T-helper 1 cell treated with Interleukin-12 subunit alpha and Interleukin-12 subunit beta and Interleukin-4 antibody, amounts not matched to agents 30 ng/mL and 1 ng/mL, for 36 hours (primary cell): ENCODE measurements around the gene RNF152. TPM values are rescaled to one million over a fixed set of nuclear protein-coding genes. Genes with fewer than 3 reads are reported as not detected.

ENCODE experiments used
- intact Hi-C: fragments of 100-400 bp; cut with micrococcal nuclease; formaldehyde crosslinking; loops from one replicate; pipeline ENCODE4 v1.15.1; 2024
- total RNA-seq: library from RNA; stranded (reverse); gene quantifications from 2 replicates; pipeline ENCODE4 v1.2.3, GENCODE V29; 2022

The RNF152 gene, protein sequence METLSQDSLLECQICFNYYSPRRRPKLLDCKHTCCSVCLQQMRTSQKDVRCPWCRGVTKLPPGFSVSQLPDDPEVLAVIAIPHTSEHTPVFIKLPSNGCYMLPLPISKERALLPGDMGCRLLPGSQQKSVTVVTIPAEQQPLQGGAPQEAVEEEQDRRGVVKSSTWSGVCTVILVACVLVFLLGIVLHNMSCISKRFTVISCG
- 0.05 and 0.10 TPM in 2 replicates for total RNA-seq

DNA sequence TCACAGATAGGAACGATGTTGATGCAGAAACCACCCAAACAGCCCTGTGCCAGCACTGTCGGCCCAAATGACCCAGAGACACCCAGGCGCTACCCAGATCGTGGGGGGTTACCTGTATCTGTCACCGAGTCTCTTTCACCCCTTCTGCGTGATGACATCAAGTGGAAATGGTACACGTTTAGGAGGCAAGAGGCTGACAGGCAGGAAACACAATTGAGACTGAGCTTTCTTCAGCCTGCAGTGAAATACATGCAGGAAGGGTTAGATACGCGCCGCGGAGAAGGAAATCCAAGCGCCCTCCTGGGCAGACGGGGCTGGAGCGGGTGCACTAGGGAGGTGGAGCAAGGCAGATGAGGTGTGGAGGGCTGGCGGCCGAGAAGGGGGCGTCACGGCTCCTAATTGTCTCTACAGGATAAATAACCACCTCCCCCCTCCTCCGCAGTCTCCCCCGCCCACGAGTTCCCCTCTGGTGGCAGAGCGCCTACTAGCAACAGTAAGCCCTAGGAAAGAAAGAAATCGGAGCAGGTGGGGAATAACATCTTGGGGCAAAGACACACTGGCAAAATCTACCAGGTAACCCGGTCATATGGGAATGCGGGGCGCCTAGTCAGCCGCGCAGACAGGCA, at the start of gene RNF152:
Gene RNF152 (minus strand): TSS at position 325 of the 626 bp plus-strand sequence. CDS start 76,544 bp downstream, outside the sequence.
- intact Hi-C loops: loop anchor here (2.0 to 10.0 kb wide), 4 partner anchors 50 to 632 kb away; partner anchors contain the start of genes PIGN, RELCH and ZCCHC2

GRCh38 chr18:61941948-61942471, 49.2 kb upstream of the RNF152 start:
- intact Hi-C loops: loop anchor here (1.0 to 5.0 kb wide), 4 partner anchors 10 to 50 kb away; partner anchors contain the start of gene RNF152

DNA sequence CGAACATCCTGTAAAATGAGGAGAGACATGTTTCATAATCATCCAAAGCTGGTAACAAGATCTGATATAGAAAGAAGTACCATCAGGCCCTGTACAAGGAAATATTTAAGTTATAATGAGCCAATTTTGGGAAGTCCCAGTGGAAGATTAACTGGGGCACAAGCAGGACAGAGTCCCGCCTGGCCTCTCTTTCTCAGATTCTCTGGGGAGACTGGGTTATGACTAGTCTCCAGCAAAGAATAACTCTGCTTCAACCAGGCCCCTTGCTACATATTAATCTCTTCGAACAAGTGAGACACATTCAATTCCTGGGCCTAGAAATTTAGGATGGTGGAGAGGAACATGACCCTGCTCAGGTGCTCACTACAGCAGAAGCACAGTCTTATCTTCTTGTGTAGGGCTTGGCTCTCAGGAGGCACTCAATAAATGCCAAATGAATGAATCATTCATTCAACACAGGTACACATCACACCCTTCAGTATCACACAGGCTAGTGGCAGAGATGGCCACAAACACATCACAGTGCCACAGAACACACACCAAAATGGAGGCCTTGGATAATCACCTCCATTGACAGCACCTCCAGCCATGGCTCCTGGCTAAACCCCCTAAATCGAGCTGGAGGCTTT, 46.4 kb upstream of the RNF152 start:
- intact Hi-C loops: no loop called here

DNA sequence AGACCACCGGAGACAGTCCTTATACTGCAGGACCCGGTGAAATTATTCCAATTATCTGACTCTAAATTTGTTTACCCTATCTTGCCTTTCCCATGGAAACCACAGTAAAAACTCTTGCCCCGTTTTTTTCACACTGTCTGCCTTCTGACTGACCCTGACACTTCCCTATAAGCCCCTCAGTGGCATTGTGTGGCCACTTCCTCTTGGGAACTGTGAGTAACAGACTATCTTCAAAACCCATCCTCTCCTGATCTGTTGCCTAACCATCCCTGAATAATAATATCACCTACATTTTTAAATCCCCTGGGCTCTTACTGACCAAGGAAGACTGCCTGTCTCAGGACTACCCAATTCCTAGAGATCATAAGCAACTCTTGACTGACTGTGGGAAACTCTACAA, 42.6 kb upstream of the RNF152 start:
- intact Hi-C loops: no loop called here

DNA sequence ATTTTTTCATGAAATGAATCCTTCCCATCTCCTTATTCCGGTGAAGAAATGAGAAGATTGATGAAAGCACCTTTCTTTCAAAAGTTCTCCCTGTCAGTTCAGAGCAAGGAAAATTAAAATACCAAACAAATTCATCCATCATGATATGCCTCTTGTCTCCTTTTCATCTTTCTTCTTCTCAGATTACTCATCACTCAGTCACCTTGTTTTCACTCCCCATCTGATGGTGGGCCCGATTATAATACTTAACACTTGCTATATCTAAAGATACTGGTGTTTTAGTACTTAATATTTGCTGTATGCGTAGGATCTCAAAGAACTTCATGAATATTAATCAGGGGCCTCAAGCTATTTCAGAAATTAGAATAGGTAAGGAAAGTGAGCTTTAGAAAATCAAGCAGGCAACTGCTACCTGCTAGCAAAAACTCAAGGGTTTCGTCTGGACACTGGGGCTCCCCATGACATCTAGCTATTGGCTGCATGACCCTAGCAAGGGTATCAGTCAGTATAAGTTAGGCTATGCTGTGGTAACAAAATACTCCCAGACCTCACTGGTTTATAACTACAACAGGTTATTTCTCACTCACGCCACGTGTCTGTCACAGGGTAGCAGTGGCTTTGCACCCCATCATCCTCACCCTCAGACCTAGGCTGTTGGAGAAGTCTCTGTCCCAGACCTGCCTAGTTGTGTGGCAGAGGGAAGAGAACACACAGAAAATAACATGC, 39.0 kb upstream of the RNF152 start:
- intact Hi-C loops: no loop called here

DNA sequence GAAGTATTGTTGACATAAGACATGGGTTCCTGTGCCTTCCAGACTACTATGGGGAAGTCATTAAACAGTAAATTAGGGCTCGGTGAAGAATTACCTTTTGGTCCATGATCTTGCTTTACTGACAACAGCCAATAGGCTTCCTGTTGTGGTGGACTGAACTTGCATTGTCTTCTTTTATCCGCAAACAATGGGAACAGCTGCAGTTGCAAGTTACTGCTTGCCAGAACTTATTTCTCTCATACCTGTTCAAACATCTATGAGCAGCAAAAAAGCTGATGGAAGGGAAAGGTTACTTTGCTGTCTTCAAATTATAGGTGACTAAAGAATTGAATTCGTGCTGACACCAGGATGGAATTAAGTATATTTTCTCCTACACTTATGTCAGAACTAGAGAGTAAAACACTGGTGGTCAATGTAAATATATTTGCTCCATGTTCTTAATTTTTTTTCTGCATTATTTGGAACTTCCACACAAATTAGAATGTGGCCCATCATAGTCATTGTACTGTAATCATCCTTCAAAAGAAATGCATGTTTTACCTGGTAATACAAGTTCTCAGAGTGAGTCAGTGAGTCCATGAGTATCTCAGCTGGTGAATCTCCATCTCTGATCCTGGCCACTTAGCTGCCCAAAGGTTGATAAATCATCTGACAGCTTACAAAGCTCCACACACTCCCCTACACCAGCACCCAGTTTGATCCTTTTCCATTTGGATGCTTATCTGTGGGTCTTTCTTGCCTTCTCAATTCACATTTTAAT, 37.3 kb upstream of the RNF152 start:
- intact Hi-C loops: no loop called here

DNA sequence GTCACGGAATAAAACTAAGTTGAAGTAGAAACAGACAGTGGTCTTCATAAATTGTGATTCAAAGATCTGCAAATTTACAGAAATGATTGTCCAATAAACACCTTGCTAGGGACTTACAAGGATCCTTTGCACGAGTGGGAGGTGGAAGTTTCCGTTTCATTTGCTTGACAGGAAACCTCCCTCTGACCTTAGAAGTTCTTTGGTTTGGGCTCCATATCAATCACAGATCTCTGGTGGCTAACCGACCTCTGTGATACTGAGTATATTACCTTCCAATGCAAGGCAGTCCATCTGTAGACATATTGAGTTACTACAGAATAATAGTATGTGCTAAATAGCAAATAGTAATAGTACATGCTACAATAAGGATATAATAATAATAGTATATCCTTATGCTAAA, 33.7 kb upstream of the RNF152 start:
- intact Hi-C loops: loop anchor here (1.0 to 2.0 kb wide), 4 partner anchors 16 to 50 kb away; no protein-coding TSS in a partner anchor

DNA sequence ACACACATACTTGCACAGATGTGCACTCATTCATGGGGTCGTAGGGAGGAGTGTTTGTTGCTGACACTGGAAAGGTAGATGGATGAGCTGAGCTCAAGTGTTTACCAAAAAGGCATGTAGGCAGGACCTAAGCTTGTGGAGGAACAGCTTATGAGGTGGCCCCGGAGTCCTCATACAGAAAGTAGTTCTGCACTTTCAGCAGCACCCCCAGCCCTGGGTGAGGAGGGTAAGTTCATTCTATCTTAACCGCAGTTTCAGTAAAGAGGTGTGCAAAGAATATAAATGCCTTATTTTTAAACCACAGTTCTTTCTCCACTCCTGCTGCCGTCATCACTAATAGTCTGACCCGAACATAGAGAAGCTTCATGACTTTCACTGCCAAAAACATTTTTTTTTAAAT, 31.7 kb upstream of the RNF152 start:
- intact Hi-C loops: no loop called here

GRCh38 chr18:61922435-61922834, 29.6 kb upstream of the RNF152 start:
- intact Hi-C loops: no loop called here

DNA sequence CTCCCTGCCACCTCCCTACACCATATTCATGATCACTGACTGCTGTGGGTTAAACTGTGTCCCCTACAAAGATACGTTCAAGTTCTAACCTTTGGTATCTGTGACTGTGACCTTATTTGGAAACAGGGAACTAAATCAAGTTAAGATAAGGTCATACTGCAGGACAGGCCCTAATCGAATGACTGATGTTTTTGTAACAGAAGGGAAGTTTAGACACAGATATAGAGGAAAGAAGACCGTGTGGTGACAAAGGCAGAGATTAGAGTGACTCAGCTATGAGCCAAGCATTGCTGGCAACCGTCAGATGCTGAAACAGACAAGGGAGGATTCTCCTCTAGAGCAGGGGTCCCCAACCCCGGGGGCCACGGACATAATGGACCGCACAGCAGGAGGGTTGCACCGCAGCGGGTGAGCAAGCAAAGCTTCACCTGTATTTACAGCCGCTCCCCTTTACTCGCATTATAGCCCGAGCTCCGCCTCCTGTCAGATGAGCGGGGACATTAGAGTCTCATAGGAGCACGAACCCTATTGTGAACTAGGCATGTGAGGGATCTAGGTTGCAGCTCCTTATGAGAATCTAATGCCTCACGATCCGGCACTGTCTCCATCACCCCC, 28.9 kb upstream of the RNF152 start:
- intact Hi-C loops: no loop called here

DNA sequence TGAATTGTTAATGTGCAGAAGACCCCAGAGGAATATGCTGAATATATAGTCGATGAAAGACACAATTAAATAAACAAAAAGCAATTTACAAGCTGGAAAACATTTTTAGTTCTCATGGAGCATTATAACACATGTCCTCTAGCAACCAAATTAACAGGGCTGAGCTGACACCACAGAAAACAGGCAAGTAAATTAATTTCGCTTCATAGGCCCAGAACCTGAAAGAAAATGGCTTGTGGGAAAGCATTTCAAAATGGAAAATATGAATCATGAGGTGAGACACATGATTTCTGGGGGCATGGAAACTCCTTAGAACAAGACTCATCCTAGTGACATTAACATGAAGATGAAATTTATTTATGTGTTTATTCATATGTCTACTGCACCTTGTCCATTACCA, 25.0 kb upstream of the RNF152 start:
- intact Hi-C loops: no loop called here

DNA sequence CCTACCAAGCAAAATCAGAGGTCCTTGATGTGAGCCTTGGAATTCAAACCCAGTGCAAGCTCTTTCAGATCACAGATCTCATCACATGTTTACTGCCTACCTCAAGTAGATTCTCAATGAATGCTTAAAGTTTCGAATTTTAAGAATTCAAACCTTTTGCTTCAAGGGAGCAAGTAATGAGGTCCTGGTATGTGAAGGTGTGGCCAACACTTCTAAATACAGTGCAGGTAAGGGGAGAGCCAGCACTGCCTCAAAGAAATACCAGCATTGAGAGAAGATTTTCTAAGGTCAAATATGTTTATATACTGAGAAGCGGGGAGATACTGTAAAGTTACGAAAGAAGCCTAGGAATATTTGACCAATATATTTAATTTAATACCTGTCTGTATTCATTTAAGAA, 19.7 kb upstream of the RNF152 start:
- intact Hi-C loops: no loop called here

DNA sequence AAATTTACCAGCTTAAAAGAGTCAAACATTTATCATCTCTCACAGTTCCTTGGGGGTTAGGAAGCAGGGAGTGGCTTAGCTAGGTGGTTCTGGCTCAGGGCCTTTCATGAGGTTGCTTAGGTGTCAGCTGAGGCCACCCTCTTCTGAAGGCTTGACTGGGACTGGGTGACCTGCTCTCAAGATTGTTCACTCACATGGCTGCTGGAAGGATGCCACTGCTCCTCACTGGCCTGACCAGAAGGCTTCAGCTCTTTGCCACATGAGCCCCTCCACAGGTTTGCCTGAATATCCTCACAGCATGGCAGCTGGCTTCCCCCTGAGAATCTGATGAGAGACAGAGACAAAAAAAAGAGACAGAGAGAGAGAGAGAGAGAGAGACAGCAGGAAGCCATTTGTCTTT, 17.3 kb upstream of the RNF152 start:
- intact Hi-C loops: no loop called here

GRCh38 chr18:61908661-61909060, 15.9 kb upstream of the RNF152 start:
- intact Hi-C loops: no loop called here

- intact Hi-C loops: loop anchor here (1.0 kb wide), 2 partner anchors 230 to 265 kb away; no protein-coding TSS in a partner anchor
These were observed 8.6 kb upstream of the RNF152 start for GRCh38 chr18:61901323-61901986.

GRCh38 chr18:61900504-61901281, 7.9 kb upstream of the RNF152 start:
- intact Hi-C loops: loop anchor here (1.0 kb wide), 2 partner anchors 231 to 264 kb away; no protein-coding TSS in a partner anchor

- intact Hi-C loops: loop anchor here (10.0 kb wide), 2 partner anchors 314 to 626 kb away; partner anchors contain the start of gene ZCCHC2
These were observed 5.9 kb upstream of the RNF152 start for GRCh38 chr18:61898640-61899101.

DNA sequence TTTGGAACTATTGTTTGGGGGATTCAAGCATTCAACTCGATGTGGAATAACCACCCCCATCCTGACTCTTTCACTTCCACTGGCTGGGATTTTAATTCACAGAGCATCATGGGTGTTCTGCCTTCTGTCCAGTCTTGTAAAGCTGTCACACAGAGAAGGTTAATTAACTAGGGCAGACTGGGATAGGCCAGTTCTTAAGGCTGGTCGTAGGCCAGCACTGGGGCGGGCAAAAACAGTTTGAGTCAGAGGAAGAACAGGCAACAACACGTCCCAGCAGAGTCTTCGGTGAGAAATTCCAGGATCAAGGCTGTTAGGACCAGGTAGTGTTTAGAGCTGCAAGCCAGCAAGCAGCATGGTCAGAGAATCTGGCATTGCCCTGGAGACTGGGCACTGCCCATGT, 4.0 kb upstream of the RNF152 start:
- intact Hi-C loops: loop anchor here (10.0 kb wide), 2 partner anchors 312 to 628 kb away; partner anchors contain the start of gene ZCCHC2
